ENCODE data around the gene PLPPR3.

The PLPPR3 gene

GRCh38 chr19:806815-807421 is 14.8 kb downstream of the PLPPR3 start:
- DNase-seq = no peak

GRCh38 chr19:805600-806550 is 15.9 kb downstream of the PLPPR3 start:
- no peak for DNase-seq

GRCh38 chr19:805166-805551 is 16.6 kb downstream of the PLPPR3 start:
- DNase-seq = no peak

- DNase-seq = no peak
Observed at GRCh38 chr19:804419-805165, 17.2 kb downstream of the PLPPR3 start.

GRCh38 chr19:803686-804418 is 17.9 kb downstream of the PLPPR3 start:
- no peak for DNase-seq

- DNase-seq = no peak
Observed at GRCh38 chr19:803099-803561, 18.6 kb downstream of the PLPPR3 start.

GRCh38 chr19:802498-803098 is 19.2 kb downstream of the PLPPR3 start:
- no peak for DNase-seq

GRCh38 chr19:801861-802497 is 19.8 kb downstream of the PLPPR3 start:
- DNase-seq = no peak

GRCh38 chr19:801030-801860 is 20.5 kb downstream of the PLPPR3 start:
- no peak for DNase-seq

- DNase-seq = no peak
Observed at GRCh38 chr19:800360-801029, 21.3 kb downstream of the PLPPR3 start.

GRCh38 chr19:799076-799881 is 22.5 kb downstream of the PLPPR3 start:
- DNase-seq = no peak

GRCh38 chr19:798415-799075 is 23.2 kb downstream of the PLPPR3 start:
- DNase-seq = no peak

GRCh38 chr19:797528-798414 is 24.0 kb downstream of the PLPPR3 start:
- DNase-seq = peak; percentile 57

GRCh38 chr19:796692-797527 is 24.8 kb downstream of the PLPPR3 start, which contains the start of gene PTBP1:
Gene PTBP1, plus strand, starts transcription at chr19:797452. Its CDS starts 46 bp downstream, at chr19:797498.
- peak; percentile 96 for DNase-seq

- DNase-seq = no peak
Observed at GRCh38 chr19:795691-796581, 25.8 kb downstream of the PLPPR3 start.
